ENCODE results near the gene MFSD2A.

DNA sequence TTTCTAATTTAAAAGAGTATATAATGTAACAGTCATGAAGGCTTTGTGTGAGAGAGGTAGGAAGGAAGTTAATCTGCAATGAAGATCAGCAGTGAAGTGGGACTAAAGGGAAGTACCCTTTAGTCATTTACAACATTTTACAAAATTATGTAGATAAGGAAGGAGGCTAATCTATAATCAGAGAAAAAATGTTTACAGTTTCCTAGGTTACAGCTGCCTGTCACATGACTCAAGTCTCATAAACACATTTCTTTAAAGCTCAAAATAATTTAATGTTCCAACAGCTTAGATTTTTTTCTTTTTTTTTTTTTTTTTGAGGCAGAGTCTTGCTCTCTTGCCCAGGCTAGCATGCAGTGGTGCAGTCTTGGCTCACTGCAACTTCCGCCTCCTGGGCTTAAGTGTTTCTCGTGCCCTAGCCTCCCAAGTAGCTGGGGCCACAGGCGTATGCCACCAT, 59.3 kb downstream of the MFSD2A start:
- TF ChIP-seq, protein P1, sequence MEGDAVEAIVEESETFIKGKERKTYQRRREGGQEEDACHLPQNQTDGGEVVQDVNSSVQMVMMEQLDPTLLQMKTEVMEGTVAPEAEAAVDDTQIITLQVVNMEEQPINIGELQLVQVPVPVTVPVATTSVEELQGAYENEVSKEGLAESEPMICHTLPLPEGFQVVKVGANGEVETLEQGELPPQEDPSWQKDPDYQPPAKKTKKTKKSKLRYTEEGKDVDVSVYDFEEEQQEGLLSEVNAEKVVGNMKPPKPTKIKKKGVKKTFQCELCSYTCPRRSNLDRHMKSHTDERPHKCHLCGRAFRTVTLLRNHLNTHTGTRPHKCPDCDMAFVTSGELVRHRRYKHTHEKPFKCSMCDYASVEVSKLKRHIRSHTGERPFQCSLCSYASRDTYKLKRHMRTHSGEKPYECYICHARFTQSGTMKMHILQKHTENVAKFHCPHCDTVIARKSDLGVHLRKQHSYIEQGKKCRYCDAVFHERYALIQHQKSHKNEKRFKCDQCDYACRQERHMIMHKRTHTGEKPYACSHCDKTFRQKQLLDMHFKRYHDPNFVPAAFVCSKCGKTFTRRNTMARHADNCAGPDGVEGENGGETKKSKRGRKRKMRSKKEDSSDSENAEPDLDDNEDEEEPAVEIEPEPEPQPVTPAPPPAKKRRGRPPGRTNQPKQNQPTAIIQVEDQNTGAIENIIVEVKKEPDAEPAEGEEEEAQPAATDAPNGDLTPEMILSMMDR (IDR thresholded peaks at IDR 0.05), result no peak
- no peak for TF ChIP-seq POLR2A (IDR thresholded peaks at IDR 0.05)

Data from Peyer's patch (tissue), 4 donors.